Right cardiac atrium (tissue), 5 donors: Measurements from ENCODE around the gene MTMR10. TPM values are rescaled to one million over a fixed set of nuclear protein-coding genes. Genes with fewer than 3 reads are reported as not detected.

Experiments used
- ATAC-seq, 2 donors: fragments of 200-7000 bp; cut with Tn5 transposase; one replicate each; pipeline versions ENCODE4 v1.8.0 to v1.9.1; 2020; ENCODE audit warnings: moderate library complexity in 2 of 2, mild to moderate bottlenecking in 1 of 2
- DNase-seq, 3 donors: peaks; one replicate each; pipeline ENCODE4 v3.0.0-alpha.2; 2020
- H3K27ac ChIP-seq: one replicate; pipeline ENCODE4 v1.5.1; 2013; ENCODE audit warnings: mild to moderate bottlenecking, low read length, control low read depth, moderate library complexity
- H3K27me3 ChIP-seq: one replicate; pipeline ENCODE4 v1.6.1; 2013; ENCODE audit not compliant: control insufficient read depth, insufficient read depth
- H3K4me1 ChIP-seq: one replicate; pipeline ENCODE4 v1.6.1; 2013; ENCODE audit warnings: low read length; ENCODE audit not compliant: control insufficient read depth, insufficient read depth
- H3K4me3 ChIP-seq: one replicate; pipeline ENCODE4 v1.5.1; 2013; ENCODE audit warnings: low read length, control low read depth
- H3K9me3 ChIP-seq: one replicate; pipeline ENCODE4 v1.6.1; 2013; ENCODE audit warnings: low read length; ENCODE audit not compliant: control insufficient read depth
- whole genome bisulfite sequencing: extraction: QIAGEN DNeasy Blood & Tissue Kit; methylation state at CpG from one replicate; pipeline ENCODE4 v1.1.7; 2013; 5-methylcytosine and 5-hydroxymethylcytosine counted together
- intact Hi-C, 4 donors: fragments of 100-400 bp; cut with DNase I; formaldehyde crosslinking; loops; one replicate each; pipeline versions ENCODE4 v1.11.0 to v1.14.0; 2022 to 2023
- polyA plus RNA-seq: library from polyadenylated mRNA; stranded (reverse); fragments of 200-250 nt; gene quantifications from one replicate; pipeline ENCODE4 v1.2.3, GENCODE V29; 2013
- total RNA-seq, 4 donors: library from RNA; stranded (reverse); fragmentation: NEBNext Ultra II Directional; extraction: Animal tissue kit (Norgen Biotek cat#: 25700); gene quantifications; one replicate each; pipeline ENCODE4 v1.2.1, GENCODE V29; 2021
- donor health status: healthy with polysubstance abuse.
- donor health status: DM: no; HTN: yes; CAD: no.
- donor health status: DM: no; HTN: no; CAD: no.
- donor health status: DM: no; HTN: yes; CAD: no; lungs with severe emphysema.
- donor health status: DM: yes; HTN: yes; CAD: no.

Gene MTMR10
- total and polyA plus RNA-seq, 5 donors = 12.7 to 29.5 (median 27.3) TPM

DNA sequence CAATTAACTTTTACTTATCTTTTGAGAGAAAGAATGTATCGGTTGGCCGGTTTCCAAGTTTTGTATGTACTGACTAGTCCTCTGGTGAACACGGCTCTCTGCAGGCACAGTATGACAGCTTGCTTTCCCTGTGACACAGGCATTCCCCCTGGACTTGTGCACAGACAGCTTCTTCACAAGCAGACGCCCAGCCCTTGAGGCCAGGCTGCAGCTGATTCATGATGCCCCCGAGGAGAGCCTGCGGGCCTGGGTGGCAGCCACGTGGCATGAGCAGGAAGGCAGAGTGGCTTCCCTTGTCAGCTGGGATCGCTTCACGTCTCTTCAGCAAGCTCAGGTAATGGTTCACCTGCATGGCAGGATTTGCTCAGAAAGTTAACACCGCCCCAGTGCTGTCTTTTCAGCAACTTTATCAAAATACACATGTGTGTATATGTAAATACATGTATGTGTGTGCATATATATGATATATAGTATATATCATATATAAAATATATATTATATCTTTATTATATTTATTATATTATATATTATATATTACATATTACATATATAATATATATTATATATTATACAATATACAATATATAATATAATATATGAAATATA, 62.3 kb downstream of the MTMR10 start:
- Histone ChIP-seq H3K4me1 (no peaks in the 10 kb centered on the region), H3K4me3 (no peak overlapping the region), H3K9me3 (no peaks in the 10 kb centered on the region), H3K27me3 (no peaks in the 10 kb centered on the region), H3K27ac (no peak overlapping the region)
- DNase-seq = no peak
- 81% methylated on average over 10 of the region's 10 CpGs for WGBS
- intact Hi-C loops = no loop called here
- no peak for ATAC-seq

DNA sequence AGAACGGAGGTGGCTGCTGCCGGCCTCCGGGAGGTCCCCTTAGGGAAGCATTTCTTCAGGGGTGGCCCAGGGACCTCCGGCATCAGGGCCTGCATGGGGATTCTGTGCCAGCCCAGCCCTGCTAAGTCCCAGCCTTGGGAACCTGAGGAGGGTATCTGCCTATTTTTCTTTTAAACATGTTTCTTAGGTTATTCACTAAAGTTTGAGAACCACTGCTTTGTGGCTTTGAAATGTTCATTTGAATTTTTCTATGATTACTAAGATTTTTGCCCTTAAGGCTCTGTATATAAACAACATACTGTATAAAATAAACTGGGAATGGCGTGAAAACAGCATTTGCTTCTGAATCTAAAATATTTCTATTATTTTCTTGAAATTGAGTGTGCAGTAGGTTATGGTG, 63.4 kb downstream of the MTMR10 start:
- no peaks in the 10 kb centered on the region for H3K9me3 ChIP-seq
- H3K27ac ChIP-seq = no peak overlapping the region
- DNase-seq (no peak), ATAC-seq (no peak)
- peaks cover 2% of the 10 kb centered on the region for H3K4me1 ChIP-seq
- no peaks in the 10 kb centered on the region for H3K27me3 ChIP-seq
- WGBS = 87% methylated on average over 5 of the region's 5 CpGs
- H3K4me3 ChIP-seq = no peak overlapping the region
- intact Hi-C loops = no loop called here

DNA sequence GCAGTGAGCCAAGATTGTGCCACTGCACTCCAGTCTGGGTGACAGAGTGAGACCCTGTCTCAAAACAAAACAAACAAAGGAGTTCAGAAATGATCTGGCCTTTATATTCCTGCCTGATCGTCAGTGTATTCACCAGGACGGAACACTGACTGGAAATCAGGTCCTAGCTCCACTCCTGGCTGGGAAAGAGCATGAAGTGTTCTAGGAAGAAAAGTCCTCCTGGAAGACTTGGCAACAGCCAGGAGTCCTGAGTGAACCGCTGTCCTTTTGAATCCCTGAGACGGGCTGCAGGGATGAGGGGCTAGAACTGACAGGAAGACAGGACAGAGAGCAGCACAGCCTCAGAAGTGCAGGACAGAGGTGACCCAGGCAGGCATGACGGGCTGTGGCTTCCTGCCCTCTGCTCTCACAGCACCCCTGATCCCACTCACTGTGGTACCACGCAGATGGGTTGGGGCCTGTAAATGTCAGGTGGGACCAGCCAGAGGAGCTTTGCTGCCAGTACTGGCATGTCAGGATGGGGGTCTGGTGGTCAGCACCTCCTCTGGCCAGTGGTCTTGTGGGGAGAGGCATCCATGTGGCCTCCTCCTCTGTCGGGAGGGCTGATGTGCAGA, 64.2 kb downstream of the MTMR10 start:
- H3K27me3 ChIP-seq = no peaks in the 10 kb centered on the region
- H3K4me1 ChIP-seq = peaks cover 2% of the 10 kb centered on the region
- no peaks in the 10 kb centered on the region for H3K9me3 ChIP-seq
- no peak overlapping the region for H3K27ac ChIP-seq
- no peak overlapping the region for H3K4me3 ChIP-seq
- WGBS = 86% methylated on average over 7 of the region's 7 CpGs
- intact Hi-C loops = no loop called here
- ATAC-seq (no peak), DNase-seq (no peak)

DNA sequence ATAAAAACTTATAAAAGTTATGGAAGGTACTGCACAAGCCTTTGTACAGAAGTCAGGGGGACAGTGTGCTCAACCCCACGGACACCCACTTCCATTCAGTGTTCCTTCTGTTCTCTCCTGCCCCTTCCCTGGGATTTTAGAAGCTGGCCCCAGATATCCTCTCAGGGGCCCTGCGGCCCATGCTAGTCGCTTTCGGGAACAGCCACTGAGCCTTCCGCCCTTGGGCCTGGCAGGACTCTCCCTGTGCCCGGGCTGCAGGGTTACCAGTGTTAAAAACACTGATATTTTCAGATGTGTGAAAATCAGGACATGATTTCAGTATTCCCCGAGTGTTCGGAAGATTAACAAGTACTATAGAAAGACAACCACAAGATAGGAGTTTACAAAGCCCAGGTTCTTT, 65.3 kb downstream of the MTMR10 start:
- ATAC-seq (no peak), DNase-seq (no peak)
- H3K27me3 ChIP-seq = no peaks in the 10 kb centered on the region
- no peak overlapping the region for H3K27ac ChIP-seq
- WGBS = 95% methylated on average over 8 of the region's 8 CpGs
- no peaks in the 10 kb centered on the region for H3K9me3 ChIP-seq
- peaks cover 4% of the 10 kb centered on the region for H3K4me1 ChIP-seq
- intact Hi-C loops = no loop called here
- H3K4me3 ChIP-seq = no peak overlapping the region

DNA sequence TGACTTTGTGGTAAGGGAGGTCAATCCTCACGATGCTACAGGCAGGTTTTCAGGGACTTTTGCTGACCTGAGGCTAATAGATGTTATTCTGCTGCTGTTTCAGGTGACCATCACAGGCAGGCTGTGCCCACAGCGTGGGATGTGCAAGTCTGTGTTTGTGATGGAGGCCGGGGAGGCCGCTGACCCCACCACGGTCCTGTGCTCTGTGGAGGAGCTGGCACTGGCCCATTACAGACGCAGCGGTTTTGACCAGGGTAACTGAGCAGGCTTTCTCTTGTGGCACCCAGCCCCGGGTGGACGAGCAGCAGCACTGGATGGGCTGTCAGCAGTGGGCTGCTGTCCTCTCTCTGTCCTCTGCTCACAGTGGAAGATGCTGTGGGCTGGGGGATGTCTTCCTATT, 65.7 kb downstream of the MTMR10 start:
- H3K27ac ChIP-seq = no peak overlapping the region
- no peak overlapping the region for H3K4me3 ChIP-seq
- intact Hi-C loops = no loop called here
- H3K4me1 ChIP-seq = peaks cover 4% of the 10 kb centered on the region
- 90% methylated on average over 9 of the region's 9 CpGs for WGBS
- no peaks in the 10 kb centered on the region for H3K9me3 ChIP-seq
- ATAC-seq (no peak), DNase-seq (no peak)
- no peaks in the 10 kb centered on the region for H3K27me3 ChIP-seq

DNA sequence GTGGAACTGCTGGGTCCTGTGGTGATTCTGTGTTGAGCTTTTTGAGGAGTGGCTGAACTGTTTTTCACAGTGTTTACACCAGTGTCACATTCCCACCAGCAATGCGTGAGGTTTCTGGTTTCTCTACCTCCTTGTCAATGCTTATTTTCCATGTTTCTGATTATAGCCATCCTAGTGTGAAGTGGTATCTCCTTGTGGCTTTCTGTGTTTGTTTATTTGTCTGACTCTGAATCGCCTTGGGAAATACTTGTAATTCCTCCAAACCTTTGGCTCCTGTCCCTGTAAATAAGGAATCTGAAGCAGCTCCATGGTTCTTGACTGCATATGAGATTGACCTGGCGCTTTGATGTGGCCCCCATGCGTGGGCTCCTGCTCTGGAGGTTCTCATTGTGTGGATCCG, 67.1 kb downstream of the MTMR10 start:
- WGBS = 87% methylated on average over 5 of the region's 5 CpGs
- H3K4me3 ChIP-seq = no peak overlapping the region
- no peak for DNase-seq
- no peaks in the 10 kb centered on the region for H3K9me3 ChIP-seq
- no peak for ATAC-seq
- no peak overlapping the region for H3K27ac ChIP-seq
- intact Hi-C loops = no loop called here
- no peaks in the 10 kb centered on the region for H3K27me3 ChIP-seq
- H3K4me1 ChIP-seq = peaks cover 4% of the 10 kb centered on the region

DNA sequence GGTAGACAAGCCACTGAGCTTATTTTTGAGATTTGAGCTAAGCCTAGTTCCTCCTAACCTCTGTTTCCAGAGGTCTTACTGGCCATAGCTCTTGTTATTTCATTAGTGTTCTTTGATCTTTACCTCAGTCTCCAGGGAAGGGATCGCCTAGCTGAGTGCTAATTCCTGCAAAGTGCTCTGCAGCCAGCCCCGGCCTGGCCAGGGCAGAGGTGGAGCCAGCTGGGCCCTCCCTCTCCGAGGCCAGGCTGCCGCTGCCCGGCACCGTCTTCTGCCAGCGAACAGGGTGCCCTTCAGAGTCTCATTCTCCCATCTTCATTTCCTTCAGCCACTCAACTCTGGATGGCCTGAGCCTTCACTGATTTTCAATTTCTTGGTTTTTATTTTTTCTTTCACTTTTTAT, 68.0 kb downstream of the MTMR10 start:
- Histone ChIP-seq H3K27ac (peak overlapping the region; percentile 41), H3K9me3 (no peaks in the 10 kb centered on the region), H3K4me1 (peaks cover 4% of the 10 kb centered on the region), H3K27me3 (no peaks in the 10 kb centered on the region), H3K4me3 (no peak overlapping the region)
- peak in 2 of 3 donors; percentile 69 to 71 for DNase-seq
- intact Hi-C loops = no loop called here
- peak; percentile 64 to 70 for ATAC-seq
- 64% methylated on average over 7 of the region's 7 CpGs for WGBS

DNA sequence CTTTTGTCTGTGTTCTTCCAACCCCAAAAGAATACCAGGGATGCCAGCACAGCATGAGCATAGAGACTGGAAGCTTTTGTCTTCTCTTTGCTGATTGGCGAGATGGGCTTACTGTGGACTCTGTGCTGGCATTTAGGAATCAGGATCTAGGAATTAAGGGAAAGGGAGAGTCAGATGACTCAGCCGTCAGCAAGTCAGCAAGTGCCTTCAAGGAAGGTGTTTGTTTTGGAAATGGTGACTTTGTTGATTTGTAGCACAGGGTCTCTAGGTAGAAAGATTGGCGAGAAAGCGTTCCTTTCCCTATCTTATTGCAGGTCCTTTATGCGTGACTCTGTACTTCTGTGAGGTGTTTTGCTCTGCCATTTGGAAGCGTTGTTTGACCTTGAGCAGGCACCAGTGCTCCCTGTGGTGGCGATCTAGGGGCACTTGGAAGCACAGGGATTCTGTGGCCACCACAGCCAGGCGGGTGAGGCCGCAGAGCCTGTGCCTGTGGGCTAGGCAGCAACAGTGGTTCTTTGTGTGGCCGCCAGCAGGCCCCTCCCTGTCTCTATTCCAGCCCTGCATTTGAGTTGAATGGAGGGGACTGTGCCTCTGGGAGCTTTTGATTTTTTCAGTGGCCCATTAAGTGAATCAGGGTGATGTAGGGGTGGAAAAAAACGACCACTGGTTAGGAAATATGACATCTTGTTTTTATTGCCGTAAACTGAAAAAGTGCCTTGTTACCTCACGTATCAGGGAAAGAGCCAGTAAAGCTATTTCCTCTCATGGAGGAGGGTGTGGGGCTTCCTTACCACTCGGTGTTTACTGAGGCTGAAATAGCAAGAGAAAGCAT, 68.7 kb downstream of the MTMR10 start:
- H3K4me1 ChIP-seq = peaks cover 4% of the 10 kb centered on the region
- peak in 1 of 3 donors; percentile 67 for DNase-seq

DNA sequence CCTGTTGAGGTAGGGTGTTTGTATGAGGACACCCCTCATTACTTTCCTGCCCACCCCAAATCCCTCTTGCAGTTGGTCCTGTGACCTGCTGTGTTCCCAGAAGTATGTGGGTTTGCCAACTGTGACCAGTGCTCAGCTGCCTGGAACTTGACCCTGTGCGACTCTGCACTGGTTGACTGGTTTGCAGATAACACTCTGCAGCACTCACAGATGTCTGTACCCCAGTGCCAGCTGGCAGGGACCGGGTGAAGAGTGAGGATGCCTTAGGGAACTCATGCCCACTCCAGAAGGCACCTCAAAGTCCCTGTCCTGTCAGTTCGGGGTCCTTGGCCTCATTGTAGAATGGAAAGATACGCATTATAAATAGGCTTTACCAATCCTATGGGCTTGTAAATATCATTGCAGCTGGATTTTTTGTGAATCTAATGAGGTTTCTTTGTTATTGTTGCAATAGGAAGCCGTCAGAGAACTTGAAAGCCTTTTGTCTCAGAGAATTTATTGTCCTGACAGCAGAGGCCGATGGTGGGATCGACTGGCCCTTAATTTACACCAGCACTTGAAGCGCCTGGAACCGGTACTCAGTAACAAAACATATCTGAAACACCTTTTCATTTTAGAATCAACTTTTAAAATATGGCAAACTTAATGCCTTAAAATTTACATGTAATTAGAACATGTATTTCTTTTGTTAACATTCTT, 69.5 kb downstream of the MTMR10 start:
- Histone ChIP-seq H3K27me3 (no peaks in the 10 kb centered on the region), H3K27ac (peak overlapping the region; percentile 59), H3K4me3 (no peak overlapping the region), H3K9me3 (no peaks in the 10 kb centered on the region), H3K4me1 (peaks cover 5% of the 10 kb centered on the region)
- intact Hi-C loops = no loop called here
- ATAC-seq (peak; percentile 87 to 93), DNase-seq (peak; percentile 49 to 84 (median 81))
- WGBS = 63% methylated on average over 9 of the region's 9 CpGs

More for the DNA sequence above, 68.7 kb downstream of the MTMR10 start:
- 62% methylated on average over 14 of the region's 14 CpGs for WGBS
- peak overlapping the region; percentile 73 for H3K27ac ChIP-seq
- no peaks in the 10 kb centered on the region for H3K9me3 ChIP-seq
- intact Hi-C loops = no loop called here
- H3K4me3 ChIP-seq = no peak overlapping the region
- no peaks in the 10 kb centered on the region for H3K27me3 ChIP-seq
- ATAC-seq = peak; percentile 56 to 79

DNA sequence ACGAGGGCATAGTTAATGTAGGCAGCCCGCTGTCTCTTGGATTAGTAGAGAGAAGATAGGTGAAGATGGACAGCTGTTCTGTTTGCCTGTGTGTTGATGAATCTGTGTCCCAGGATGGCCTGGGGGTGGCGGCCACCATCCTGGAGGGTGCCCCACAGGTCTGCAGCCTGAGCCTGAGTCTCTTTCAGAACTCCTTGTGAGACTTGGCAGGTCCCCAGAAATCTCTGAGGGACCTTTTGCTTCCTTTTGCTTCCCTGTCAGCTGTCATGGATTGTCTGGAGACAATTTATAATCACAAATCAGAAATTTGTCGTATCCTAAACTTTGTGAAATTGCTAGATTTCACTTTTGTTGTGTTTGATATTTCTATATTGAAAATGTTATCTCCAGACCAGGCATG, 70.3 kb downstream of the MTMR10 start:
- intact Hi-C loops = no loop called here
- 82% methylated on average over 4 of the region's 4 CpGs for WGBS
- Histone ChIP-seq H3K4me3 (no peak overlapping the region), H3K4me1 (peaks cover 5% of the 10 kb centered on the region), H3K27me3 (no peaks in the 10 kb centered on the region), H3K27ac (no peak overlapping the region), H3K9me3 (no peaks in the 10 kb centered on the region)
- ATAC-seq (no peak), DNase-seq (no peak)
